SJCRH30 (cell line): ENCODE results near the gene CADM1. TPM values are rescaled to one million over a fixed set of nuclear protein-coding genes. Genes with fewer than 3 reads are reported as not detected.

Source experiments
- DNase-seq, 2 experiments: peaks; one replicate each; pipeline ENCODE4 v3.0.0-alpha.2; 2015 to 2020
- H3K27ac ChIP-seq: fragments of 250-450 bp; sonication (Bioruptor Pico); 2 replicates; pipeline ENCODE4 v1.5.1; 2020; ENCODE audit warnings: mild to moderate bottlenecking, moderate library complexity
- H3K27me3 ChIP-seq: fragments of 250-450 bp; sonication (Bioruptor Pico); 2 replicates; pipeline ENCODE4 v1.5.1; 2020; ENCODE audit warnings: mild to moderate bottlenecking, moderate library complexity
- H3K36me3 ChIP-seq: fragments of 250-450 bp; sonication (Bioruptor Pico); 2 replicates; pipeline ENCODE4 v1.5.1; 2020; ENCODE audit warnings: mild to moderate bottlenecking, moderate library complexity
- H3K4me1 ChIP-seq: fragments of 250-450 bp; sonication (Bioruptor Pico); 2 replicates; pipeline ENCODE4 v1.5.1; 2020; ENCODE audit warnings: mild to moderate bottlenecking, moderate library complexity
- H3K4me3 ChIP-seq: fragments of 250-450 bp; sonication (Bioruptor Pico); 2 replicates; pipeline ENCODE4 v1.5.1; 2020; ENCODE audit warnings: mild to moderate bottlenecking, moderate library complexity
- H3K9me3 ChIP-seq: fragments of 250-450 bp; sonication (Bioruptor Pico); replicated peaks from 2 replicates; pipeline ENCODE4 v1.5.1; 2020; ENCODE audit warnings: mild to moderate bottlenecking, moderate library complexity
- total RNA-seq: library from RNA; depleted of rRNA; stranded (reverse); fragments of >200 nt; shearing (Covaris generic); gene quantifications from 2 replicates; pipeline ENCODE4 v1.2.3, GENCODE V29; 2014

The CADM1 gene
- total RNA-seq, 1 experiment from 2014 or later = 6.0 TPM

DNA sequence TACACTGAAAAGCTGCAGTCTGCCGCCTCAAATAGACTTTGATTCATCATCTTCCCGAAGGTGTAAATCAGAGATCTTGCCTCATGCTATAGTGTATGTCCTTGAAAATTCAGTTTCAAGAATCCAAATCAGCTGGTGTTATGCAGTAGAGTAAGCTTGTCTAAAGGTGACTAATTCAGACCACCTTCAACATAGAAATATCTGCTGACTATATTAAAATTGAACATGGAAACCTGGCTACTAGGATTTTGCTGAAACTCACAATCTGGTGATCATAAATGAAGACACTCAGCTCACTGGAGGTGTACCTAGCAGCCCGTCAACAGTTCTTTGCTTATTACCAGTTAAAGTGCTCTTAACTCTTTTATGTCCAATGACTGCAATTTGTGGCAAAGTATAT, 266.6 kb downstream of the CADM1 start:
- Histone ChIP-seq H3K9me3 (no peaks in the 10 kb centered on the region), H3K27me3 (no peaks in the 10 kb centered on the region), H3K4me3 (no peak overlapping the region), H3K27ac (no peak overlapping the region), H3K4me1 (no peaks in the 10 kb centered on the region), H3K36me3 (no peaks in the 10 kb centered on the region)
- no peak for DNase-seq

- Histone ChIP-seq H3K9me3 (no peaks in the 10 kb centered on the region), H3K27me3 (no peaks in the 10 kb centered on the region), H3K4me3 (no peak overlapping the region), H3K36me3 (no peaks in the 10 kb centered on the region), H3K27ac (no peak overlapping the region), H3K4me1 (no peaks in the 10 kb centered on the region)
- DNase-seq = no peak
Observed at GRCh38 chr11:115234794-115235193, 269.4 kb downstream of the CADM1 start.

DNA sequence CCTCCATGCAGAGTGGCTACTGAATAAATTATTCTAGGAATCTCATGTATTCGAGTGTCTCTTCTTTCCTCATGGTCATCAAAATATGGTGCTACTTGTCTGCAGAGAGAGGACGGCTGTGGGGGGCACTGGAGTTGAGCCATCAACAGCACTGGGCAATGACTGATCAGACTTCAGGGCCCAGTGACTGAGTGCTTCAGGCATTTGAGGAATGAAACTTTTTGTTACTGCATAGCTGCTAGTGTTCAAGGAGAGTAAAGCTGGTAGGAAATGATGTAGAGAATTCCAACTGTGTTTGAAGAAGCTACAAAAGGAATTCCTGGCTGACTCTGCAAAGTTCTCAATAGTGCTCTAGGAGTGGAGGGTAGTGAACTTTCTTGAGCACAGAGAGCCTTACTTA, 277.7 kb downstream of the CADM1 start:
- Histone ChIP-seq H3K4me3 (no peak overlapping the region), H3K27me3 (no peaks in the 10 kb centered on the region), H3K27ac (no peak overlapping the region), H3K4me1 (no peaks in the 10 kb centered on the region), H3K9me3 (no peaks in the 10 kb centered on the region), H3K36me3 (no peaks in the 10 kb centered on the region)
- DNase-seq = peak in 1 of 2 experiments; percentile 1

- no peak overlapping the region for H3K27ac ChIP-seq
- H3K36me3 ChIP-seq = no peaks in the 10 kb centered on the region
- no peaks in the 10 kb centered on the region for H3K9me3 ChIP-seq
- no peaks in the 10 kb centered on the region for H3K4me1 ChIP-seq
- no peaks in the 10 kb centered on the region for H3K27me3 ChIP-seq
- H3K4me3 ChIP-seq = no peak overlapping the region
- no peak for DNase-seq
Observed at GRCh38 chr11:115224551-115224950, 279.7 kb downstream of the CADM1 start.

DNA sequence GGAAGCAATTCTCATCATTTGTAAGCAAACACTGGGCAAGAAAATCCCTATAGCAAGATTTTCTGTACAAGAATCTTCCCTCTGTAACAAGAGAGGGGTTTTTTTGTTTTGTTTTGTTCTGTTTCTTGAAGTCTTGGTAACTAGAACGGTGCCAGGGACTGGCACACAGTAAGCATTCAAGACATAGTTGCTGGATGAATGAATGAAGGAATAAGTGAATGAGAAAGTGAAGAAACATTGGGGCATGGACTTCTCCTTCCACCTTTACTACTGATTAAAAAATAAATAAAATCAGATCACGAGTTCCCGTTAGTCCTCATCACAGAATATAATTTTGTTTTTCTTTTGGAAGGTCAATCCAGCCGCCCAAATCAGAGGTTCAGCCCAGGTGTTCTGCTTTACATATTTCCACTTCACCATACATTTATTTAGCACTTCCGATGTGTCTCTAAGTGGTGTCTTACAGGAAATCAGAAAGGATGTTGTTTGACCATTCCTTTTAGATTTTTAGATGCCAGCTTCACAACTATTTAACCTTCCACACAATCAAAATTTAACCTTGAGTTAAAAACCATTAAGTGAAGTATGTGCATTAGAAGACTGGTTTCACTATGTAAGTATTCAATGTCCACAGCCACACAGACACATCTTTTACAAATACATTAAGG, 281.2 kb downstream of the CADM1 start:
- Histone ChIP-seq H3K27ac (no peak overlapping the region), H3K36me3 (no peaks in the 10 kb centered on the region), H3K4me1 (no peaks in the 10 kb centered on the region), H3K4me3 (no peak overlapping the region), H3K9me3 (no peaks in the 10 kb centered on the region), H3K27me3 (no peaks in the 10 kb centered on the region)
- DNase-seq = no peak

- H3K9me3 ChIP-seq = no peaks in the 10 kb centered on the region
- H3K27me3 ChIP-seq = no peaks in the 10 kb centered on the region
- H3K4me1 ChIP-seq = no peaks in the 10 kb centered on the region
- H3K27ac ChIP-seq = no peak overlapping the region
- no peak for DNase-seq
- no peaks in the 10 kb centered on the region for H3K36me3 ChIP-seq
- H3K4me3 ChIP-seq = no peak overlapping the region
Observed at GRCh38 chr11:115222218-115222862, 281.9 kb downstream of the CADM1 start.

GRCh38 chr11:115221461-115222069, 282.6 kb downstream of the CADM1 start:
- no peak for DNase-seq
- no peak overlapping the region for H3K27ac ChIP-seq
- H3K9me3 ChIP-seq = no peaks in the 10 kb centered on the region
- H3K4me3 ChIP-seq = no peak overlapping the region
- no peaks in the 10 kb centered on the region for H3K4me1 ChIP-seq
- H3K36me3 ChIP-seq = no peaks in the 10 kb centered on the region
- H3K27me3 ChIP-seq = no peaks in the 10 kb centered on the region

GRCh38 chr11:115220911-115221310, 283.3 kb downstream of the CADM1 start:
- no peak for DNase-seq
- Histone ChIP-seq H3K27ac (no peak overlapping the region), H3K4me3 (no peak overlapping the region)

DNA sequence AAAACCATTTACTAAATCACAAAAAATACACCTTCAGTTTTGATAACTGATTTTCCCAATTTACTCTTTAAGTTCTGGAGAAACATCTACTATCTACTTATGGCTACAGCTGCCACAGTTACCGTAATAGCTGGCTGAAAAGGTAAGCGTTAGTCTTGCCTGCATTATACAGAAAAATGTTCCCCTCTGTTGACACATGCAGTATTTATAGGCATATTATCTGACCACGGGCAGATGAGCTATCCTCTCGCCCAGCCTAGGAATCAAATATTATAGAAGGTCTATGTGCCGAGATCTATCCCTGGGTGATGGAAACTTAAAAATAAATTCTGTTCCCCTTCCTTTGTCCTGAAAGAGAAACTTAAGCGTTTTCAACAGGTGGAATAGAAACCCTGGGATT, 283.8 kb downstream of the CADM1 start:
- Histone ChIP-seq H3K4me3 (no peak overlapping the region), H3K4me1 (no peaks in the 10 kb centered on the region), H3K27me3 (no peaks in the 10 kb centered on the region), H3K9me3 (no peaks in the 10 kb centered on the region), H3K36me3 (no peaks in the 10 kb centered on the region), H3K27ac (no peak overlapping the region)
- no peak for DNase-seq

More at GRCh38 chr11:115220911-115221310, 283.3 kb downstream of the CADM1 start:
- Histone ChIP-seq H3K4me1 (no peaks in the 10 kb centered on the region), H3K27me3 (no peaks in the 10 kb centered on the region), H3K9me3 (no peaks in the 10 kb centered on the region), H3K36me3 (no peaks in the 10 kb centered on the region)

DNA sequence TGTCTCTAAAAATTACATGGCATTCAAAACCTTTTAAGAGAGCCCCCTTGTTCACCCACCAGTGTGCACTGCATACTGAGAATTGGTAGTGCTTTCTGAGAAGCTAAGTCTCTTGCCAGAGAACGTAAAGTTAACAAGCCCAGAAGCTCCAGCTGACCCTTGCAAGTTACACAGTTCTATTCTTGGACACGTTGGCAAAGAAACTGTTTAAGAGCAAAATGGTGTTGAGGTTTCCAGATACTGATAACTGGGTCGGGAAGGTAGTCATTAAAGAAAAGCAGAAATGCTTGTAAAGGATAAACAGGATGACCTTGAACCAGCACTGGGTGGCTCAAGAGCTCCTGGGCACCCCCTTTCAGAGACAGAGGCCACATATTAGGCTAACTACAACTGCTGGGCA, 284.8 kb downstream of the CADM1 start:
- Histone ChIP-seq H3K4me1 (no peaks in the 10 kb centered on the region), H3K36me3 (no peaks in the 10 kb centered on the region)
- DNase-seq = no peak

GRCh38 chr11:115217726-115218311, 286.4 kb downstream of the CADM1 start:
- H3K27ac ChIP-seq = no peak overlapping the region
- H3K36me3 ChIP-seq = no peaks in the 10 kb centered on the region
- H3K4me3 ChIP-seq = no peak overlapping the region
- no peaks in the 10 kb centered on the region for H3K9me3 ChIP-seq
- H3K27me3 ChIP-seq = no peaks in the 10 kb centered on the region
- H3K4me1 ChIP-seq = no peaks in the 10 kb centered on the region
- no peak for DNase-seq

More for the DNA sequence above, 284.8 kb downstream of the CADM1 start:
- Histone ChIP-seq H3K27me3 (no peaks in the 10 kb centered on the region), H3K27ac (no peak overlapping the region), H3K9me3 (no peaks in the 10 kb centered on the region), H3K4me3 (no peak overlapping the region)

GRCh38 chr11:115215694-115216617, 288.3 kb downstream of the CADM1 start:
- no peaks in the 10 kb centered on the region for H3K27me3 ChIP-seq
- peak in 1 of 2 experiments; percentile 3 for DNase-seq

GRCh38 chr11:115214644-115215234, 289.5 kb downstream of the CADM1 start:
- no peak overlapping the region for H3K27ac ChIP-seq
- DNase-seq = no peak
- no peak overlapping the region for H3K4me3 ChIP-seq
- no peaks in the 10 kb centered on the region for H3K4me1 ChIP-seq
- H3K27me3 ChIP-seq = no peaks in the 10 kb centered on the region
- no peaks in the 10 kb centered on the region for H3K9me3 ChIP-seq
- no peaks in the 10 kb centered on the region for H3K36me3 ChIP-seq

More at GRCh38 chr11:115215694-115216617, 288.3 kb downstream of the CADM1 start:
- Histone ChIP-seq H3K4me3 (no peak overlapping the region), H3K4me1 (no peaks in the 10 kb centered on the region), H3K36me3 (no peaks in the 10 kb centered on the region), H3K27ac (no peak overlapping the region), H3K9me3 (no peaks in the 10 kb centered on the region)

- H3K4me1 ChIP-seq = no peaks in the 10 kb centered on the region
- H3K4me3 ChIP-seq = no peak overlapping the region
- no peaks in the 10 kb centered on the region for H3K27me3 ChIP-seq
- H3K27ac ChIP-seq = no peak overlapping the region
- DNase-seq = no peak
- no peaks in the 10 kb centered on the region for H3K36me3 ChIP-seq
- H3K9me3 ChIP-seq = no peaks in the 10 kb centered on the region
Observed at GRCh38 chr11:115213007-115213406, 291.2 kb downstream of the CADM1 start.
